HG02885 (cell line): ENCODE data around the gene MAPT.
"Not testable (repeated sequence)": the region's sequence is repeated elsewhere in the genome, so short reads cannot be mapped to it uniquely, and the experiment has no call there.

Experiments used
- ATAC-seq: cut with Tn5 transposase; IDR thresholded peaks from one replicate; pipeline ENCODE4 v1.9.1; 2021; ENCODE audit warnings: mild to moderate bottlenecking; ENCODE audit not compliant: unreplicated experiment, poor library complexity

MAPT gene

GRCh38 chr17:45857977-45858708 is 36.2 kb upstream of the MAPT start:
- ATAC-seq = no peak

- no peak for ATAC-seq
Measured at GRCh38 chr17:45861165-45861564, 33.2 kb upstream of the MAPT start.

DNA sequence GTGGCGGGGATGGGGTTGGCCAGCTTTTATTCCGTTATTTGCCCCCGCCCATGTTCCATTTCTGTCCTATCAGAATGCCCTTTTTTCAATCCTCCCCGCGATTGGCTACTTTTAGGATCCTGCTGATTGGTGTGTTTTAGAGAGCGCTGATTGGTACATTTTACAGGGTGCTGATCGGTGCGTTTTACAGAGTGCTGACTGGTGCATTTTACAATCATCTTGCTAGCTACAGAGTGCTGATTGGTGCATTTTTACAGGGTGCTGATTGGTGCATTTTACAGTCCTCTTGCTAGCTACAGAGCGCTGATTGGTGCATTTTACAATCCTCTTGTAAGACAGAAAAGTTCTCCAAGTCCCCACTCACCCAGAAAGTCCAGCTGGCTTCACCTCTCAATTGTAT is 32.2 kb upstream of the MAPT start:
- not testable (repeated sequence) for ATAC-seq

DNA sequence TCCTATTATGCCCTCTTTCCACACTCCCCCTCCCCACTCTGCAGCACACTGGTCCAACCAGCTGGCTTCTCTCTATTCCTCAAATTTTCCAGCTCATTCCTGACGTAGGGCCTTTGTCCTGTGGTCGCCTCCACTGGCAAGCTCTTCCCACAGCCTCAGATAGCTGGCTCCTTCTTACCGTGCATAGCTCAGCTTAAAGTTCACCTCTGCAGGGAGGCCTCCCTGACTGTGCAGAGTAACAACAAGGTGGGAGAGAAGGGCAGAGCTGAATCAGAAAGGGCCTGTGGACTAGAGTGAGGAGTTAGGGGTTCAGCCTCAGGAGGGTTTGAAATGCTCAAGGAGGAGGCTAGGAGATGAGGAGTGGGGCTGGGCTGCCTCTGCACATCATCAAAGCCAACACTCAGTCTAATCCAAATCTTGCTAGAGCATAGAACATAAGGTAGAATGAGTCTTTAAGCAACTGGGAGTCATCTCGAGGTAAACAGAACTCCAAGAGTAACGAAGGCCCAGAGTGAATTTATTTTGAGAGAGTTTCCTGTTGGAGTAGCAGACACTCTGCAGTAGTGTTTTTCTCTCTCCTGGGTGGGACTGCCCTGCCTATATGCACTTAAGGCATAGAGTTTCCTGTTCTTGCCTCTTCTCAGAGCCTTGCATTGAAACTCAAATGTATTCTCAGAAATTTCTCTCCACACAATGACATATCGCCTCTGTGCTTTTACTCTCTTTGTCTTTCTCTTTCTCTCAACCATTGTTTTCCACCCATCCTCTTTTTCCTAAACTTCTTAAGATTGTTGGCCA is 30.3 kb upstream of the MAPT start:
- ATAC-seq = no peak

DNA sequence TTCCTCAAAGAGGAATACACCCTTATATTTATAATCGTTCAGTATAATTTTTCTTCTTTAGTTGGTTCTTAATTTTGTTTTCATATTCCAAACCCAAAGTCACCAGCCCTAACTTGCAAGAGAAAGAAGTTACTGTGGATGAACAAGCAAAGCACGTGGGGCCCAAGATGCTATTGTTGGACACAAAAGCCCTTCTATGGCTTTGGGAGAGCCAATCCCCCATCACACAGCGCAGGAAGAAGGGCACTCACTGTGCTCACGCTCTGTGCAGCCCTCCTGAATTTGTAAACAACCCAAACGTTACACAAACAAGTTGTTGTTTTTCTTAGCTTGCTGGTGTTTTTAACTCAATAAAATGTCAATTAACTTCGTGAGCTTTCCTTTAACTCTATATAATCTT is 27.2 kb upstream of the MAPT start:
- no peak for ATAC-seq

- no peak for ATAC-seq
Measured at GRCh38 chr17:45867702-45868101, 26.7 kb upstream of the MAPT start.

DNA sequence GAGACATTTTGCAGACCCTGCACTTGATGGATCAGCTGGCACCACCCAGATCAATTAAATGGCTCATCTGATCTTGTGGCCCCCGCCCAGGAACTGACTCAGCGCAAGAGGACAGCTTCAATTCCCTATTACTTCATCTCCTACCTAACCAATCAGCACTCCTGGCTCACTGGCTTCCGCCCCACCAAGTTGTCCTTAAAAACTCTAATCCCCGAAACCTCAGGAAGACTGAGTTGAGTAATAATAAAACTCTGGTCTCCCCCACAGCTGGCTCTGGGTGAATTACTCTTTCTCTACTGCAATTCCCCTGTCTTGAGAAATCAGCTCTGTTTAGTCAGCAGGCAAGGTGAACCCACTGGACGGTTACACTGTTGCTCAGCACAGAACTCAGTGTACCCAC is 26.1 kb upstream of the MAPT start:
- ATAC-seq = no peak

DNA sequence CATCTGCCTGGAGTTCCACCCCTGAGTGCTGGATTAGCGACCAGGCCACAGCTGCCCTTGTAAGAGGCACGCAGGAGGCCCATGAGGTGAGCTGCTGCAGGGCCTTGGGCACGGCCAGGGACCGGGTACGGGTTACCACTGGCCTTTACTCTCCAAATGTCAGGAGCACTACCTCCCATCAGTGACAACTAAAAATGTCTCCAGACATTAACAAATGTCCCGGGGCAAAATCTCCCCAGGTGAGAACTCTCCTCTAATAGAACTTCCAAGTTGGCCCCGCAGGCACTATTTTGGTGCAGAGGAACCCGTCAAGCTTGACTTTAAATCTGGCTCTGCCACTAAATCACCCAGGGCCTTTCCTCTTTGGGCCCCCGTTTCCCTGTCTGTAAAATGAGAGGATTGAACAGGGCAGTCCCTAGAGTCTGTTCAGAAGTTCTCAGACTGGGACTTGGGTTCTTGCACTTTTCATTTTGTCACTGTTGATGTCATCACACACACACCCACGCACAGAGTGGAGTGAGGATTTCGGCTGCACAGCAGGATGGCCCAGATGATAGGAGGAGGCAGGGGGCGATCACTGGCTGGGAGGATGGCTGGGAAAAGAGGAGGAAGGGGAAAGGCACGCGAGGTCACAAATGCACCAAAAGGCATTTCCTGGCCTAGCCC is 24.5 kb upstream of the MAPT start:
- no peak for ATAC-seq

- no peak for ATAC-seq
Measured at GRCh38 chr17:45870342-45870974, 23.9 kb upstream of the MAPT start.

DNA sequence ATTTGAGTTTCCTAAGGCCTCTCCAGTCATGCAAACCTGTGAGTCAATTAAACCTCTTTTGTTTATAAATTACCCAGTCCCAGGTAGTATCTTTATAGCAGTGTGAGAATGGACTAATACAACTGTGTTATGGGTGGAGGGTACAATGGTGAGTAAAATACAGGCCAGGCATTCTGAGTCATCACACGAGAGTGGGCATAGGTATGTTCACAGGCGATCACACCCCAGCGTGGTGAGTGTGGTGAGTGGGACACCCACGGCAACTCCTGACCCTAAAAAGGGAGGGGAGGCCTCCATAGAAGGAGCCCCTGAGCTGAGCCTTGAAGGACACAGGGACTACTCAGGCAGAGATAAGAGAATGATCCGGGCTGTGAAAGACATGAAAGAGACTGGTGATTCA is 22.6 kb upstream of the MAPT start:
- no peak for ATAC-seq

GRCh38 chr17:45873728-45874127 is 20.6 kb upstream of the MAPT start:
- ATAC-seq = no peak

GRCh38 chr17:45874151-45874550 is 20.2 kb upstream of the MAPT start:
- no peak for ATAC-seq

- ATAC-seq = no peak
Measured at GRCh38 chr17:45876539-45876938, 17.8 kb upstream of the MAPT start.

DNA sequence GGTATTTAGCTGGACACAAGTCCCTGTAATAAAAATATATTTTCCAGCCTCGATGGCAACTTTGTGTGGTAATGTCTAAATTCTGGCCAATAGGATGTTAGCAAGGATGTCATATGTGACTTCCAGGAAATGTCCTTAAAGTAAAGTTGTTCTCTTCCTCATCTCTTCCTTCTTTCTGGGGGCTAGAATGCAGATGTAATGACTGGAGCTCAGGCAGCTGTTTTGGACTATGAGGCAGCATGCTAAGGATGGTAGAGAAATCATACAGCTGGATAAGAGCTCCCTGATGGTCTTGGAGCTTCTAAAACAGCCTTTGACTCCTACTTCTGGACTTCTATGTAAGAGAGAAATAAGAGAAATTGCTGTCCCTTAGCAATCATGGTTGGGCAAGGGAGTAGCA is 16.9 kb upstream of the MAPT start:
- ATAC-seq = no peak

GRCh38 chr17:45883063-45883462 is 11.3 kb upstream of the MAPT start:
- no peak for ATAC-seq

- ATAC-seq = no peak
Measured at GRCh38 chr17:45886852-45887251, 7.5 kb upstream of the MAPT start.

DNA sequence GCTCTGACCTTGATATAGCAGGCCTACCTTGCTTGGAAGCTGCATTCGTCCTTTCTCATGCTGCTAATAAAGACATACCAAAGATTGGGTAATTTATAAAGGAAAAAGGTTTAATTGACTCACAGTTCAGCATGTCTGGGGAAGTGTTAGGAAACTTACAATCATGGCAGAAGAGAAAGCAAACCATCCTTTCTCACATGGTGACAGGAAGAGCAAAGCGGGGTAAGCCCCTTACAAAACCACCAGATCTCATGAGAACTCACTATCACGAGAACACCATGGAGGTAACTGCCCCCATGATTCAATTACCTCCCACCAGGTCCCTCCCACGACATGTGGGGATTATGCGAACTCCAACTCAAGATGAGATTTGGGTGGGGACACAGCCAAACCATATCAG is 6.0 kb upstream of the MAPT start:
- ATAC-seq = no peak

DNA sequence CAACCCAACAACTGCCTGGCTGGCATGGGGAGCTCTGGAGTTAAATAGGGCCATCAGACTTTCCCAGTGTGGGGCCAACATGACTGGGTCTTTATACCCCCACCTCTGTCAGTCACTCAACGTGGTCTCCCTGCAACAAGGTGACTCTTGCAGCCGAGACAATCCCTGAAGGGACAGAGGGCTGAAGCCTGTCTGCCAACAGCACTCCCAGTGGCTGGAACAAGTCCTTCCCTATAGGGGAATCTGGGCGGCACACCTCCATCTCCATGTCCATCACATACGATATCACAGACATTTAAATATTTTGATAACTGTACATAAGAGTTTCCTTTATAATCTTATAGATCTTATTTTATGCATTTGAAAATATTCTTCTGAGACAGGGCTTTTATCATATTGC is 4.8 kb upstream of the MAPT start:
- no peak for ATAC-seq

DNA sequence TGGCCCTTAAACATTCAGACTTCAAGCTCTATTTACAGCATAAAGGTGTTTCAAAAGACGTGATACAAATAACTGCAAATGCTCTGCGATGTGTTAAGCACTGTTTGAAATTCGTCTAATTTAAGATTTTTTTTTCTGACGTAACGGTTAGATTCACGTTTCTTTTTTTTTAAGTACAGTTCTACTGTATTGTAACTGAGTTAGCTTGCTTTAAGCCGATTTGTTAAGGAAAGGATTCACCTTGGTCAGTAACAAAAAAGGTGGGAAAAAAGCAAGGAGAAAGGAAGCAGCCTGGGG is 681 bp upstream of the MAPT start:
- ATAC-seq = no peak

DNA sequence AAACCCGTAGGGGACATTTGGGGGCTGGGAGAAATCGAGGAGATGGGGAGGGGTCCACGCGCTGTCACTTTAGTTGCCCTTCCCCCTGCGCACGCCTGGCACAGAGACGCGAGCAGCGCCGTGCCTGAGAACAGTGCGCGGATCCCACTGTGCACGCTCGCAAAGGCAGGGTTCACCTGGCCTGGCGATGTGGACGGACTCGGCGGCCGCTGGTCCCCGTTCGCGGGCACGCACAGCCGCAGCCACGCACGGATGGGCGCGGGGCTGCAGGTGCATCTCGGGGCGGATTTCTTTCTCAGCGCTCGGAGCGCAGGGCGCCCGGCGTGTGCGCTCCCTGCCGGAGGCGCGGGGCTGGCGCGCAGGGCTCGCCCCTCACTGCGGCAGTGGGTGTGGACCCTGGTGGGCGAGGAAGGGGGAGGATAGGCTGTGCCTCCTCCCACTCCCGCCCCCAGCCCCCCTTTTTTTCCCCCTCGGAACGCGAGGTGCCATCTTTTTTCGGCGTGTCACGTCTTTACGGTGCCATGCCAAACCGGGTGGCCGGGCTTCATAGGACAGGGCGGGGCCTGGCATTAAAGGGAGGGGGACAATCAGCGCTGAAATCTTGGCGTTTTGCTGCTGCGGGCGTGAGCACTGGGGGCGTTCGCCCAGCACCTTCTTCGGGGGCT is 1.1 kb downstream of the MAPT start:
- ATAC-seq = no peak
